ENCODE data around the gene PCBP3.

Gene PCBP3

GRCh38 chr21:45891388-45892155 is 248.0 kb downstream of the PCBP3 start:
- TF ChIP-seq CTCF (IDR thresholded peaks at IDR 0.05) = no peak

GRCh38 chr21:45892156-45892915 is 248.8 kb downstream of the PCBP3 start:
- no peak for TF ChIP-seq CTCF (IDR thresholded peaks at IDR 0.05)

- TF ChIP-seq CTCF (IDR thresholded peaks at IDR 0.05) = no peak
Observed at GRCh38 chr21:45892916-45893739, 249.6 kb downstream of the PCBP3 start.

- TF ChIP-seq CTCF (IDR thresholded peaks at IDR 0.05) = no peak
Observed at GRCh38 chr21:45893740-45894449, 250.4 kb downstream of the PCBP3 start.

- no peak for TF ChIP-seq CTCF (IDR thresholded peaks at IDR 0.05)
Observed at GRCh38 chr21:45894450-45894825, 250.9 kb downstream of the PCBP3 start.

GRCh38 chr21:45894906-45895777 is 251.6 kb downstream of the PCBP3 start:
- no peak for TF ChIP-seq CTCF (IDR thresholded peaks at IDR 0.05)

Measured in LNCAP (cell line).